Panc1 (cell line): ENCODE measurements around the gene NECTIN4. TPM values are rescaled to one million over a fixed set of nuclear protein-coding genes. Genes with fewer than 3 reads are reported as not detected.
A peak's percentile ranks its signal among the peaks of the same experiment; 100 is the strongest.

ENCODE experiments used
- ATAC-seq: fragments of 200-7000 bp; cut with Tn5 transposase; 2 replicates; pipeline ENCODE4 v1.9.1; 2020; ENCODE audit warnings: mild to moderate bottlenecking, moderate library complexity
- BruUV-seq: library from RNA; stranded (reverse); fragments of 400-500 nt; replicated peaks from 2 replicates; lab custom pipeline; 2021; lab: Mats Ljungman, UMichigan
- CTCF ChIA-PET: fragments of 300-600 bp; sonication (Branson Sonifier 250); formaldehyde crosslinking; loops from one replicate; lab custom pipeline; 2022; ENCODE audit warnings: antibody characterized with exemption; lab: Charles Lee
- POLR2A ChIA-PET: fragments of 300-600 bp; sonication (Branson Sonifier 250); formaldehyde crosslinking; loops from one replicate; lab custom pipeline; 2022; ENCODE audit warnings: antibody characterized with exemption; lab: Charles Lee
- DNase-seq: peaks from one replicate; pipeline ENCODE4 v3.0.0-alpha.2; 2010; ENCODE audit warnings: low read depth, low spot score
- H3K27ac ChIP-seq: 2 replicates; pipeline ENCODE4 v1.5.1; 2011; ENCODE audit warnings: mild to moderate bottlenecking, low read length, inconsistent platforms
- H3K27me3 ChIP-seq: fragments of 200-500 bp; sonication (Bioruptor generic); 2 replicates; pipeline ENCODE4 v1.6.0; 2014; ENCODE audit warnings: low read length, inconsistent platforms; ENCODE audit not compliant: control insufficient read depth, insufficient read depth
- H3K36me3 ChIP-seq: fragments of 200-500 bp; sonication (Bioruptor generic); 2 replicates; pipeline ENCODE4 v1.5.1; 2014; ENCODE audit warnings: inconsistent platforms, mild to moderate bottlenecking, low read length, moderate library complexity; ENCODE audit not compliant: control insufficient read depth, insufficient read depth
- H3K4me1 ChIP-seq: 2 replicates; pipeline ENCODE4 v1.5.1; 2011; ENCODE audit warnings: inconsistent platforms, mild to moderate bottlenecking, low read length, moderate library complexity; ENCODE audit not compliant: control insufficient read depth, insufficient read depth
- H3K4me3 ChIP-seq, 2 experiments: 2 replicates each; pipeline ENCODE4 v1.5.1; 2011 to 2012; ENCODE audit warnings: low read depth in 2 of 2, low read length in 2 of 2, mild to moderate bottlenecking in 2 of 2, inconsistent platforms in 1 of 2, moderate library complexity in 1 of 2
- H3K9me3 ChIP-seq: fragments of 200-500 bp; sonication (Bioruptor generic); 2 replicates; pipeline ENCODE4 v1.5.1; 2014; ENCODE audit warnings: low read depth, mild to moderate bottlenecking, inconsistent platforms, low read length, moderate library complexity; ENCODE audit not compliant: control insufficient read depth, insufficient read depth
- POLR2AphosphoS5 ChIP-seq: IDR thresholded peaks from 2 replicates; pipeline ENCODE4 v1.6.1; 2012; ENCODE audit warnings: mild to moderate bottlenecking, low read depth, low read length, moderate library complexity
- REST ChIP-seq, 2 experiments: IDR thresholded peaks; 2 replicates each; pipeline ENCODE4 v1.6.1; 2011 to 2012; ENCODE audit warnings: low read depth in 2 of 2, control low read depth in 1 of 2, low read length in 1 of 2, mild to moderate bottlenecking in 1 of 2, moderate library complexity in 1 of 2; ENCODE audit not compliant: insufficient read depth in 1 of 2
- SIN3A ChIP-seq: IDR thresholded peaks from 2 replicates; pipeline ENCODE4 v1.6.1; 2012; ENCODE audit warnings: low read depth, mild to moderate bottlenecking, low read length, moderate library complexity, borderline replicate concordance; ENCODE audit not compliant: insufficient read depth
- TCF7L2 ChIP-seq: IDR thresholded peaks from 2 replicates; pipeline ENCODE4 v1.6.1; 2011; ENCODE audit warnings: mild to moderate bottlenecking, low read depth, low read length, inconsistent platforms
- in situ Hi-C: cut with HindIII; loops from 2 replicates; pipeline ENCODE4 v1.10.0; 2016; ENCODE audit warnings: low sequenced_read_pairs, low pct_unique_long_range_greater_than_20kb
- intact Hi-C: fragments of 100-400 bp; cut with micrococcal nuclease; formaldehyde crosslinking; loops from one replicate; pipeline ENCODE4 v1.10.0; 2022; ENCODE audit not compliant: unreplicated experiment
- total RNA-seq: library from RNA; stranded (reverse); gene quantifications from one replicate; pipeline ENCODE4 v1.2.1, GENCODE V29; 2021; ENCODE audit not compliant: unreplicated experiment
- TF ChIP-seq, protein P1 (sequence below): fragments of 450-650 bp; IDR thresholded peaks from 2 replicates; pipeline ENCODE4 v1.5.1; 2017; ENCODE audit warnings: mild to moderate bottlenecking

Gene NECTIN4
- total RNA-seq, 1 experiment from 2014 or later, result not detected

DNA sequence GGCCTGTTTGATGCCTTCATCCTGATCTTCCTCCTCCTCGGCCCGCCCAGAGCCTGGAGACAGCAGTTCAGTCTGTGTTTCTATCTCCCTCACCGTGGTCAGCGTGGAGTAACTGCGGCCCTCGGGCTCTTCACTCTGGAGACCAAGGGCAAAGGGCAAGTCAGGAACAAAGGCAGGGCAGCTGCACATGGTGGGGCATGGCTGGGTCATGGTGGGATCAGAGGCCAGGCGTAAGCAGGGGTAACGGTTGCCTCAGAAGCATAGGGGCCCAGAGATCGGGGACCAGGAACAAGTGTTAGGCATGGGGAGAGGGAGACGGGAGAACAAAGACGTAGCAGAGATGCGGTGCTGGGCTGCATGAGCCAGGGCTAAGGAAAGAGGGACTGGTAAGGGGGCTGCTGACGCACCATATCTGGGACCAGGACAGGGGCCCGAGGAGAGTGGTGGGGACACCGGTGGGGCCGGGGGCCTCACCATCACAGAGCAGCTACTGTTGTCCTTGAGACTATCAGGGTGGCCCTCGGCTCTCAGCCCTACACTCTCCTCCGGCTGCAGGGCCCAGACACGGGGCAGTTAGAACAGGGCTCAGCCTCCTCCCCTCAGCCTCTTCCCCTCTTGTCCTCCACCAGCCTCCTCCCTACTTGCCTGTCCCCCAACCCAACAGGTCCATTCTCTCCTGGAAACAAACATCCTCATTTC is 16.5 kb downstream of the NECTIN4 start:
- ChIA-PET CTCF (no interaction called here), POLR2A (interaction anchor here (0.5 kb wide), 1 partner anchor 52 kb away, joined by 8 read pairs; the partner anchor contains the start of gene F11R)
- intact Hi-C loops, result no loop called here
- in situ Hi-C loops, result no loop called here
- H3K9me3 ChIP-seq, result no peaks in the 10 kb centered on the region
- no peak for ATAC-seq
- TF ChIP-seq REST (IDR thresholded peaks at IDR 0.05; ENCODE audit: insufficient read depth in 1 of 2, low read depth in 2 of 2, low read length in 1 of 2), result no peak
- TF ChIP-seq TCF7L2, result no peak
- no peak for TF ChIP-seq POLR2AphosphoS5
- TF ChIP-seq, protein P1, sequence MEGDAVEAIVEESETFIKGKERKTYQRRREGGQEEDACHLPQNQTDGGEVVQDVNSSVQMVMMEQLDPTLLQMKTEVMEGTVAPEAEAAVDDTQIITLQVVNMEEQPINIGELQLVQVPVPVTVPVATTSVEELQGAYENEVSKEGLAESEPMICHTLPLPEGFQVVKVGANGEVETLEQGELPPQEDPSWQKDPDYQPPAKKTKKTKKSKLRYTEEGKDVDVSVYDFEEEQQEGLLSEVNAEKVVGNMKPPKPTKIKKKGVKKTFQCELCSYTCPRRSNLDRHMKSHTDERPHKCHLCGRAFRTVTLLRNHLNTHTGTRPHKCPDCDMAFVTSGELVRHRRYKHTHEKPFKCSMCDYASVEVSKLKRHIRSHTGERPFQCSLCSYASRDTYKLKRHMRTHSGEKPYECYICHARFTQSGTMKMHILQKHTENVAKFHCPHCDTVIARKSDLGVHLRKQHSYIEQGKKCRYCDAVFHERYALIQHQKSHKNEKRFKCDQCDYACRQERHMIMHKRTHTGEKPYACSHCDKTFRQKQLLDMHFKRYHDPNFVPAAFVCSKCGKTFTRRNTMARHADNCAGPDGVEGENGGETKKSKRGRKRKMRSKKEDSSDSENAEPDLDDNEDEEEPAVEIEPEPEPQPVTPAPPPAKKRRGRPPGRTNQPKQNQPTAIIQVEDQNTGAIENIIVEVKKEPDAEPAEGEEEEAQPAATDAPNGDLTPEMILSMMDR, result no peak
- no peak overlapping the region for H3K4me3 ChIP-seq
- DNase-seq, result no peak
- H3K27ac ChIP-seq, result no peak overlapping the region
- no peaks in the 10 kb centered on the region for H3K36me3 ChIP-seq
- no TSS peak for BruUV-seq
- H3K27me3 ChIP-seq, result no peaks in the 10 kb centered on the region
- H3K4me1 ChIP-seq, result no peaks in the 10 kb centered on the region

- DNase-seq (peak; percentile 41), ATAC-seq (peak; percentile 86)
- Histone ChIP-seq H3K27me3 (no peaks in the 10 kb centered on the region), H3K27ac (no peak overlapping the region), H3K36me3 (no peaks in the 10 kb centered on the region), H3K4me1 (no peaks in the 10 kb centered on the region), H3K4me3 (no peak overlapping the region), H3K9me3 (no peaks in the 10 kb centered on the region)
- BruUV-seq, result no TSS peak
- CTCF ChIA-PET, result interaction anchor here (0.9 to 1.1 kb wide), 2 partner anchors 24 to 26 kb away, joined by 3 to 4 read pairs; no protein-coding TSS in a partner anchor
- TF ChIP-seq REST (IDR thresholded peaks at IDR 0.05; ENCODE audit: insufficient read depth in 1 of 2, low read depth in 2 of 2, low read length in 1 of 2) (no peak), POLR2AphosphoS5 (no peak), SIN3A (no peak)
- TF ChIP-seq, protein P1, result peak; percentile 83
- POLR2A ChIA-PET, result interaction anchor here (0.5 kb wide), 1 partner anchor 26 kb away, joined by 3 read pairs; no protein-coding TSS in a partner anchor
- intact Hi-C loops (no loop called here), in situ Hi-C loops (no loop called here)
These were observed 17.4 kb downstream of the NECTIN4 start for GRCh38 chr1:161071886-161072371.
